Ovary (tissue), 9 donors: Measurements from ENCODE around the gene SORCS2. TPM values are rescaled to one million over a fixed set of nuclear protein-coding genes. Genes with fewer than 3 reads are reported as not detected.
A peak's percentile ranks its signal among the peaks of the same experiment; 100 is the strongest.

Source experiments
- DNase-seq, 5 donors: peaks; one replicate each; pipeline ENCODE4 v3.0.0-alpha.2; 2019 to 2020
- H3K27ac ChIP-seq, 2 donors: fragments of 200-600 bp; one replicate each; pipeline versions ENCODE4 v1.5.1 to v1.8.0; 2019 to 2022
- H3K27me3 ChIP-seq: fragments of 200-600 bp; one replicate; pipeline ENCODE4 v1.8.0; 2022
- H3K36me3 ChIP-seq: fragments of 200-600 bp; sonication (generic); one replicate; pipeline ENCODE4 v1.5.1; 2019
- H3K4me1 ChIP-seq: one replicate; pipeline ENCODE4 v1.8.1; 2013; ENCODE audit warnings: mild to moderate bottlenecking, moderate library complexity; ENCODE audit not compliant: insufficient read depth
- H3K4me3 ChIP-seq: fragments of 200-600 bp; sonication (generic); one replicate; pipeline ENCODE4 v1.5.1; 2017
- H3K9me3 ChIP-seq, 2 donors: fragments of 200-600 bp in 1 of 2; sonication (generic) in 1 of 2; one replicate each; pipeline versions ENCODE4 v1.5.1 to v1.8.1; 2013 to 2019; ENCODE audit warnings: mild to moderate bottlenecking in 1 of 2, moderate library complexity in 1 of 2
- EP300 ChIP-seq: sonication (generic); formaldehyde crosslinking; IDR thresholded peaks from one replicate; pipeline ENCODE4 v1.6.1; 2017; ENCODE audit warnings: antibody characterized with exemption
- POLR2A ChIP-seq: fragments of 450-650 bp; IDR thresholded peaks from one replicate; pipeline ENCODE4 v1.6.1; 2017; ENCODE audit warnings: antibody characterized with exemption, mild to moderate bottlenecking, moderate library complexity
- WGBS, 3 donors: extraction: QIAGEN DNeasy Blood & Tissue Kit in 1 of 3; methylation state at CpG; one replicate each; pipeline versions ENCODE4 v1.1.5 to v1.1.7; 2013 to 2017; 5-methylcytosine and 5-hydroxymethylcytosine counted together
- intact Hi-C, 4 donors: fragments of 100-400 bp; cut with DNase I; formaldehyde crosslinking; loops; one replicate each; pipeline versions ENCODE4 v1.11.0 to v1.15.1; 2022 to 2023
- polyA plus RNA-seq, 2 donors: library from polyadenylated mRNA; stranded (reverse); fragments of 200-250 nt in 1 of 2; fragments of 350-450 nt in 1 of 2; fragmentation: Illumina TruSeq in 1 of 2; extraction: RNeasy Lipid Tissue Mini Kit (QIAGEN cat#74804) in 1 of 2; gene quantifications; one replicate each; pipeline ENCODE4 v1.2.3, GENCODE V29; 2013 to 2014
- total RNA-seq, 7 donors: library from RNA; depleted of rRNA in 2 of 7; stranded (reverse); fragments of >200 nt in 2 of 7; fragmentation: NEBNext Ultra II Directional in 3 of 7; extraction: Animal tissue kit (Norgen Biotek cat#: 25700) in 3 of 7; gene quantifications; one replicate each; pipeline versions ENCODE4 v1.1.0 to v1.2.4, GENCODE V29; 2016 to 2023
- TF ChIP-seq, protein P1 (sequence below), 3 donors: fragments of 450-650 bp in 2 of 3; fragments of 200-600 bp in 1 of 3; IDR thresholded peaks; one replicate each; pipeline versions ENCODE4 v1.5.1 to v1.8.0; 2016 to 2022; ENCODE audit warnings: antibody characterized with exemption in 3 of 3, mild to moderate bottlenecking in 1 of 3
- donor health status: DM: no; HTN: no; CAD: no; lungs with moderate emphysema.
- donor health status: DM: no; HTN: no; CAD: no.
- donor health status: Bipolar disorder and iron deficiency.
- donor health status: DM: yes; HTN: yes; CAD: no.
- donor health status: DM: no; HTN: no; CAD: no.
- donor health status: DM: yes; HTN: yes; CAD: no.

Gene SORCS2
- total and polyA plus RNA-seq, 9 donors: 0.60 to 23.9 (median 7.1) TPM

DNA sequence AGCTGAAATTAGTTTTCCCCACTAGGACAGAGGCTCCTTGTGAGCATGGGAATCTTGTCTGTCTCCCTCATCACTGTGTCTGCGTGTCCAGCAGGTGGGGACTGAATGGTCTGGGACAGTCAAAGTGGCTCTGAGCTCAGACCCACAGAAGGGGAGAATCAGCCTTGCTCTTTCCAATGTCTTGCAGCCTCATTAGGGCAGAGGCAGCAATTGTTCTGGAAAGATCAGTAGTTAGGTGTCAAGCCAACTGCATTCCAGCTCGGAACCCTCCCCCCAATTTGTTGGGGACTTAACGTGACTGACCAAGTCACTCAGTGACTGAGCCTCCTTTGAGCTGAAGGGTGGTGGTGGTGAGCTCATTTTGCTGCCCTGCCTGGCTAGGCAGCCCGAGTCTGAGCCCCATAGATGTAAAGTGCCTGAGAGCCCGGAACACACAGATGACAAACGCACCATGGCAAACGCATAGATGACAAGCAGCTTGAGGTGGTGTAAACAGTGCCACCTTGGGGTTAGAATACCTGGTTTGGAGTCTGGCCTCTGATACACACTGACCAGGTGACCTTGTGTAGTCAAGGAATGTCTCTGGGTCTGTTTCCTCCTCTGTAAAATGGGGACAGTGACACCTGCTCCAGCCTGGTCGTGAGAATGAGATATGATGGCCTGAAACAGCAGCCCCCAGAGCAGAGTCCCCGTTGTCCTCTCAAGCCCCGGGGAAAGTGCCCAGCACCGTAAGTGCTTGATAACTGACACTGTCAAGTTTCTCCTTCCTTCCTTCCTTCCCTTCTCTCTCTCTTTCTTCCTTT lies 2.7 kb upstream of the SORCS2 start:
- Histone ChIP-seq H3K27ac (peak overlapping the region in 1 of 2 donors; percentile 44), H3K27me3 (no peaks in the 10 kb centered on the region), H3K36me3 (no peaks in the 10 kb centered on the region), H3K4me3 (no peak overlapping the region), H3K9me3 (no peaks in the 10 kb centered on the region), H3K4me1 (peaks cover 5% of the 10 kb centered on the region)
- 84 to 91% (median 85%) methylated on average over 11 of the region's 11 CpGs for WGBS, 3 donors
- intact Hi-C loops: loop anchor here (2.0 to 10.0 kb wide), 7 partner anchors 107 to 533 kb away; partner anchors contain the start of gene TADA2B (in 1 of the 4)
- TF ChIP-seq EP300 (no peak), POLR2A (no peak)
- TF ChIP-seq, protein P1, sequence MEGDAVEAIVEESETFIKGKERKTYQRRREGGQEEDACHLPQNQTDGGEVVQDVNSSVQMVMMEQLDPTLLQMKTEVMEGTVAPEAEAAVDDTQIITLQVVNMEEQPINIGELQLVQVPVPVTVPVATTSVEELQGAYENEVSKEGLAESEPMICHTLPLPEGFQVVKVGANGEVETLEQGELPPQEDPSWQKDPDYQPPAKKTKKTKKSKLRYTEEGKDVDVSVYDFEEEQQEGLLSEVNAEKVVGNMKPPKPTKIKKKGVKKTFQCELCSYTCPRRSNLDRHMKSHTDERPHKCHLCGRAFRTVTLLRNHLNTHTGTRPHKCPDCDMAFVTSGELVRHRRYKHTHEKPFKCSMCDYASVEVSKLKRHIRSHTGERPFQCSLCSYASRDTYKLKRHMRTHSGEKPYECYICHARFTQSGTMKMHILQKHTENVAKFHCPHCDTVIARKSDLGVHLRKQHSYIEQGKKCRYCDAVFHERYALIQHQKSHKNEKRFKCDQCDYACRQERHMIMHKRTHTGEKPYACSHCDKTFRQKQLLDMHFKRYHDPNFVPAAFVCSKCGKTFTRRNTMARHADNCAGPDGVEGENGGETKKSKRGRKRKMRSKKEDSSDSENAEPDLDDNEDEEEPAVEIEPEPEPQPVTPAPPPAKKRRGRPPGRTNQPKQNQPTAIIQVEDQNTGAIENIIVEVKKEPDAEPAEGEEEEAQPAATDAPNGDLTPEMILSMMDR (IDR thresholded peaks at IDR 0.05): no peak
- DNase-seq: no peak

GRCh38 chr4:7190278-7190594 lies 2.1 kb upstream of the SORCS2 start:
- Histone ChIP-seq H3K4me3 (no peak overlapping the region), H3K4me1 (peaks cover 6% of the 10 kb centered on the region), H3K36me3 (no peaks in the 10 kb centered on the region), H3K27me3 (no peaks in the 10 kb centered on the region), H3K27ac (peak overlapping the region in 1 of 2 donors; percentile 44), H3K9me3 (no peaks in the 10 kb centered on the region)
- DNase-seq: no peak
- 92 to 94% (median 93%) methylated on average over 2 of the region's 2 CpGs for WGBS, 3 donors
- intact Hi-C loops: loop anchor here (2.0 to 5.0 kb wide), 6 partner anchors 107 to 532 kb away; no protein-coding TSS in a partner anchor
- TF ChIP-seq EP300 (no peak), POLR2A (no peak)
- TF ChIP-seq, protein P1 (IDR thresholded peaks at IDR 0.05): no peak

- H3K36me3 ChIP-seq: no peaks in the 10 kb centered on the region
These were observed 1.4 kb upstream of the SORCS2 start for GRCh38 chr4:7190691-7191545.

More at GRCh38 chr4:7190691-7191545, 1.4 kb upstream of the SORCS2 start:
- intact Hi-C loops: loop anchor here (2.0 to 5.0 kb wide), 6 partner anchors 106 to 531 kb away; no protein-coding TSS in a partner anchor
- TF ChIP-seq EP300: no peak
- no peak for TF ChIP-seq POLR2A
- TF ChIP-seq, protein P1 (IDR thresholded peaks at IDR 0.05): no peak
- no peaks in the 10 kb centered on the region for H3K9me3 ChIP-seq
- peak; percentile 53 to 73 (median 70) for DNase-seq
- WGBS, 3 donors: 28 to 38% (median 34%) methylated on average over 11 of the region's 11 CpGs
- peak overlapping the region in 1 of 2 donors; percentile 44 for H3K27ac ChIP-seq
- peaks cover 8% of the 10 kb centered on the region for H3K4me1 ChIP-seq
- no peaks in the 10 kb centered on the region for H3K27me3 ChIP-seq
- H3K4me3 ChIP-seq: no peak overlapping the region
